ENCODE results near the gene NKX6-1.

Gene NKX6-1

GRCh38 chr4:84530871-84531270 is 31.8 kb upstream of the NKX6-1 start:
- Histone ChIP-seq H3K4me1 (ENCODE audit: control insufficient read depth in 1 of 2, insufficient read depth in 1 of 2, low read depth in 1 of 2, low read length in 1 of 2) (no peaks in the 10 kb centered on the region), H3K9me3 (no peaks in the 10 kb centered on the region), H3K27ac (no peak overlapping the region), H3K4me3 (ENCODE audit: low read depth in 1 of 2, low read length in 1 of 2) (no peak overlapping the region), H3K27me3 (peaks cover 13% of the 10 kb centered on the region), H3K36me3 (no peaks in the 10 kb centered on the region)
- TF ChIP-seq CTCF (IDR thresholded peaks at IDR 0.05): no peak

GRCh38 chr4:84530454-84530853 is 31.4 kb upstream of the NKX6-1 start:
- Histone ChIP-seq H3K4me1 (ENCODE audit: control insufficient read depth in 1 of 2, insufficient read depth in 1 of 2, low read depth in 1 of 2, low read length in 1 of 2) (no peaks in the 10 kb centered on the region), H3K4me3 (ENCODE audit: low read depth in 1 of 2, low read length in 1 of 2) (no peak overlapping the region), H3K9me3 (no peaks in the 10 kb centered on the region), H3K36me3 (no peaks in the 10 kb centered on the region), H3K27ac (no peak overlapping the region), H3K27me3 (peaks cover 13% of the 10 kb centered on the region)
- no peak for TF ChIP-seq CTCF (IDR thresholded peaks at IDR 0.05)

GRCh38 chr4:84529169-84529751 is 30.2 kb upstream of the NKX6-1 start:
- H3K36me3 ChIP-seq: no peaks in the 10 kb centered on the region
- no peak overlapping the region for H3K4me3 ChIP-seq (ENCODE audit: low read depth in 1 of 2, low read length in 1 of 2)
- H3K27me3 ChIP-seq: peaks cover 13% of the 10 kb centered on the region
- no peaks in the 10 kb centered on the region for H3K9me3 ChIP-seq
- H3K4me1 ChIP-seq (ENCODE audit: control insufficient read depth in 1 of 2, insufficient read depth in 1 of 2, low read depth in 1 of 2, low read length in 1 of 2): no peaks in the 10 kb centered on the region
- no peak overlapping the region for H3K27ac ChIP-seq
- no peak for TF ChIP-seq CTCF (IDR thresholded peaks at IDR 0.05)

- Histone ChIP-seq H3K4me1 (ENCODE audit: control insufficient read depth in 1 of 2, insufficient read depth in 1 of 2, low read depth in 1 of 2, low read length in 1 of 2) (no peaks in the 10 kb centered on the region), H3K27ac (no peak overlapping the region), H3K9me3 (no peaks in the 10 kb centered on the region), H3K27me3 (peaks cover 13% of the 10 kb centered on the region), H3K36me3 (no peaks in the 10 kb centered on the region), H3K4me3 (ENCODE audit: low read depth in 1 of 2, low read length in 1 of 2) (no peak overlapping the region)
- TF ChIP-seq CTCF (IDR thresholded peaks at IDR 0.05): no peak
Observed at GRCh38 chr4:84527391-84527790, 28.3 kb upstream of the NKX6-1 start.

- Histone ChIP-seq H3K9me3 (no peaks in the 10 kb centered on the region), H3K4me1 (ENCODE audit: control insufficient read depth in 1 of 2, insufficient read depth in 1 of 2, low read depth in 1 of 2, low read length in 1 of 2) (no peaks in the 10 kb centered on the region), H3K27ac (no peak overlapping the region), H3K27me3 (peaks cover 95% of the 10 kb centered on the region), H3K36me3 (no peaks in the 10 kb centered on the region), H3K4me3 (ENCODE audit: low read depth in 1 of 2, low read length in 1 of 2) (no peak overlapping the region)
- no peak for TF ChIP-seq CTCF (IDR thresholded peaks at IDR 0.05)
Observed at GRCh38 chr4:84515075-84515474, 16.0 kb upstream of the NKX6-1 start.

- H3K36me3 ChIP-seq: no peaks in the 10 kb centered on the region
- no peaks in the 10 kb centered on the region for H3K4me1 ChIP-seq (ENCODE audit: control insufficient read depth in 1 of 2, insufficient read depth in 1 of 2, low read depth in 1 of 2, low read length in 1 of 2)
- H3K9me3 ChIP-seq: no peaks in the 10 kb centered on the region
- H3K4me3 ChIP-seq (ENCODE audit: low read depth in 1 of 2, low read length in 1 of 2): no peak overlapping the region
- no peak for TF ChIP-seq CTCF (IDR thresholded peaks at IDR 0.05)
- peaks cover 95% of the 10 kb centered on the region for H3K27me3 ChIP-seq
- H3K27ac ChIP-seq: no peak overlapping the region
Observed at GRCh38 chr4:84512277-84512676, 13.2 kb upstream of the NKX6-1 start.
